Esophagus squamous epithelium (tissue), 4 donors: ENCODE measurements around the gene ULK4.

Experiments used
- CTCF ChIP-seq, 6 experiments: fragments of 450-650 bp in 4 of 6; fragments of 200-600 bp in 2 of 6; sonication (generic) in 2 of 6; IDR thresholded peaks; one replicate each; pipeline ENCODE4 v1.5.1; 2016 to 2019; ENCODE audit warnings: antibody characterized with exemption in 6 of 6, mild to moderate bottlenecking in 4 of 6, moderate library complexity in 4 of 6
- POLR2A ChIP-seq, 4 donors: fragments of 450-650 bp; IDR thresholded peaks; one replicate each; pipeline ENCODE4 v1.6.1; 2017; ENCODE audit warnings: antibody characterized with exemption in 4 of 4, mild to moderate bottlenecking in 4 of 4, moderate library complexity in 3 of 4

GRCh38 chr3:41317718-41318117 lies 644.2 kb downstream of the ULK4 start:
- no peak for TF ChIP-seq POLR2A (IDR thresholded peaks at IDR 0.05)
- TF ChIP-seq CTCF (IDR thresholded peaks at IDR 0.05) = no peak
